Measurements from ENCODE around the gene STARD3. TPM values are rescaled to one million over a fixed set of nuclear protein-coding genes. Genes with fewer than 3 reads are reported as not detected.

STARD3 gene
- total RNA-seq: 10 to 100 TPM; 37.2 to 39.3 TPM

GRCh38 chr17:39636927-39637736 lies at the start of gene STARD3:
TSS of gene STARD3 (plus strand) at chr17:39637144. CDS start at chr17:39653532, 16,388 bp downstream.

GRCh38 chr17:39607851-39608130 lies 29.2 kb upstream of the STARD3 start, which contains the start of gene NEUROD2:
TSS of gene NEUROD2 (minus strand) at chr17:39607920. CDS start at chr17:39606599, 1,321 bp downstream.

DNA sequence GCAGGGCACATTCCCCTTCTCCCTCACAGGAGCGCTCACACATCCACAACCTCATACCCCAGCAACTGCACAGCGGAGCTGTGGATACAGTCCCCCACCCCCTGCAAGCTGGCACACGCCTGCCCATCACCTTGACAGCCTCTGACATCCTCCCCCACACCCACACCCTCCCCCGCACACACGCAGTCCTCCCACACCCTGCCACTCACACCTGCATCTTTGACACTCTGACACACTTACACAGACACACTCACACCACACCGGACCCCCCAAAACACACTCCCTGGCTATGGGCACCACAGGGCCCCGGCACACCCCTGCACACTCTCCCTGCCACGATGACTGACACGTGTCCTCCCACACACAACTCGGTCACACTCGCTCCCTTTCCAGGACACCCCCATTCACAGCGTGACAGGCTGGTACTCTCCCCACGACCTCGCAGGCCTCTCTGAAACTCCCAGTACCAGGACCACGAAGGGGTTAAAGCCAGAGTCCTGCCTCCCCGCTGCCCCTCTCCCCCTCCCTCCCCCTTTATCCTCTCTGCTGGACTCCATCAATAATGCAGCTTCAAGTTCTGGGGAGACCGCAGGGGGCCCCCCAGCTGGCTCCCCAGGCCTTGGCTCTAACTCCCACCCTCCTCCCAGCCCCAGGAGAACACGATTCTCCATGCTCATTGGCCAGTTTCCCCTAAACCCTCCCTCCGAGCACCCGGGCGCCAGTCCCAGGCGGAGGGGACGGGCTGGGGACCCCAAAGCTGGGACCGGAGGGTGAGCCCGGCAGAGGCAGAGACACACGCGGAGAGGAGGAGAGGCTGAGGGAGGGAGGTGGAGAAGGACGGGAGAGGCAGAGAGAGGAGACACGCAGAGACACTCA lies 10.5 kb upstream of the STARD3 start, which contains the start of gene PPP1R1B:
PPP1R1B (plus strand) TSS at position 782 of the 876 bp plus-strand sequence. CDS start 441 bp downstream, outside the sequence.

DNA sequence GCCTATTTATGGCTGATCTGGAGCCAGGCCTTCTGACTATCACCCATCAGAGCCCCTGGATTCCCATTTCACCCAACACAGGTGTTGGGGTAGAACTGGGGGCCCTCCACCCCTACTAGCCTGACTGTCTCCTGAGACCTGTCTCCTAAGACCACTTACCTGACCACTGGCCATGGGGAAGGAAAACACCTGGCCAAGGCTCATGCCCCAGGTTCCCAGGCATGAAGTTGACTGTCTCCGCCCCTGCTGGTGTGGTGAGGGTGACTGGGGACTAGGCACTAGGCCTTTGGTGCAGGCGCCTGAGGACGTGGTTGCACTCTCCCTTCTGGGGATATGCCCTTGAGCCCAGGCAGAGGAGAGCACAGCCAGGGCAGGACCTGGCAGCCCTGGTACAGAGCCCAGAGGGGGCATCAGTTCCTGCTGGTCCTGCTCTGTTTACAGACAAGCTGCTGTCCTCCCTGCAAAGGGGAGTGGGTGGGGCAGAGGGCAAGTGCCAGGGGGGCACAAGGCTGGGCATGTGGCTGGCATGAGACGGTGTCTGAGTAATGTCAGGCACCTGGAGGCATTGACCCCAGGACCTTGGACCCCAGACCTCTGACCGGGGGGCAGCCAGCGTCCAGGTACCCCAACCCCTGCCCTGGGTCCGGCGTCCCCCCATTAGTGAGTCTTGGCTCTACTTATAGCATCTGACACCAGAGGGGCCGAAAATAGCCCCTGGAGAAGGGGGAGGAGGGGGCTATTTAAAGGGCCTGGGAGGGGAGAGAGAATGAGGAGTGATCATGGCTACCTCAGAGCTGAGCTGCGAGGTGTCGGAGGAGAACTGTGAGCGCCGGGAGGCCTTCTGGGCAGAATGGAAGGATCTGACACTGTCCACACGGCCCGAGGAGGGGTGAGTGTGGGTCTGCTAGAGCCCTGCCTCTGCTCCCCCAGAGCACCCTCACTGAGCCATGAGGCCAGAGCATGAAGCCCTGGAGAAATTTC lies 27.9 kb downstream of the STARD3 start, which contains the start of gene TCAP:
TCAP (plus strand) TSS at position 769 of the 981 bp plus-strand sequence; CDS start at position 780, 11 bp downstream.

DNA sequence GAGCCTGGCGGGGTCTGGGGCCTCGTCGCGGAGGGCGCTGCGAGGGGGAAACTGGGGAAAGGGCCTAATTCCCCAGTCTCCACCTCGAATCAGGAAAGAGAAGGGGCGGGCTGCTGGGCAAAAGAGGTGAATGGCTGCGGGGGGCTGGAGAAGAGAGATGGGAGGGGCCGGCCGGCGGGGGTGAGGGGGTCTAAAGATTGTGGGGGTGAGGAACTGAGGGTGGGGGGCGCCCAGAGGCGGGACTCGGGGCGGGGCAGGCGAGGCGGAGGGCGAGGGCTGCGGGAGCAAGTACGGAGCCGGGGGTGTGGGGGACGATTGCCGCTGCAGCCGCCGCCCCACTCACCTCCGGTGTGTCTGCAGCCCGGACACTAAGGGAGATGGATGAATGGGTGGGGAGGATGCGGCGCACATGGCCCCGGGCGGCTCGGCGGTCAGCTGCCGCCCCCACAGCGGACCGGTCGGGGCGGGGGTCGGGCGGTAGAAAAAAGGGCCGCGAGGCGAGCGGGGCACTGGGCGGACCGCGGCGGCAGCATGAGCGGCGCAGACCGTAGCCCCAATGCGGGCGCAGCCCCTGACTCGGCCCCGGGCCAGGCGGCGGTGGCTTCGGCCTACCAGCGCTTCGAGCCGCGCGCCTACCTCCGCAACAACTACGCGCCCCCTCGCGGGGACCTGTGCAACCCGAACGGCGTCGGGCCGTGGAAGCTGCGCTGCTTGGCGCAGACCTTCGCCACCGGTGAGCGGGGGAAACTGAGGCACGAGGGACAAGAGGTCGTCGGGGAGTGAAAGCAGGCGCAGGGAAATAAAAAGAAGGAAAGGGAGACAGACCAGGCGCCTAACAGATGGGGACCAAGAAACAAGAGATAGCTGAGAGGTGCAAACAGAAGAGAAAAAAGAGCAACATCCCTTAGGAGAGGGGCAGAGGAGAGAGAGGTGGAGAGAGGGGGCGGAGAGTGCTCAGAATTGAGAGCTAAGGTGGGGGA lies 31.3 kb downstream of the STARD3 start, which contains the start of gene PNMT:
PNMT (plus strand) TSS at position 509 of the 980 bp plus-strand sequence; CDS start at position 532, 23 bp downstream.

GRCh38 chr17:39687546-39688474 lies 50.9 kb downstream of the STARD3 start, which contains the start of gene PGAP3:
TSS of gene PGAP3 (minus strand) at chr17:39688057. CDS start at chr17:39688014, 43 bp downstream.

GRCh38 chr17:39699818-39700147 lies 62.8 kb downstream of the STARD3 start, which contains the start of gene ERBB2:
TSS of gene ERBB2 (plus strand) at chr17:39700064. CDS start at chr17:39700239, 175 bp downstream.

Other genes with a start within 250 kb of the STARD3 start
- gene FBXL20, start 235.5 kb upstream of the STARD3 start, total RNA-seq: 10 to 100 TPM in 1 of 2 donors, 1 to 10 TPM in 1; 7.0 to 12.0 TPM
- gene MED1, start 185.9 kb upstream of the STARD3 start, total RNA-seq: 10 to 100 TPM; 23.4 to 30.6 TPM
- 10 to 100 TPM; 37.9 to 44.0 TPM for gene CDK12, start 175.7 kb upstream of the STARD3 start, total RNA-seq
- not detected for gene NEUROD2, start 29.2 kb upstream of the STARD3 start, total RNA-seq
- not detected for gene PPP1R1B, start 10.2 kb upstream of the STARD3 start, total RNA-seq
- under 1 TPM; 0.33 to 0.34 TPM for gene TCAP, start 28.2 kb downstream of the STARD3 start, total RNA-seq
- not detected for gene PNMT, start 31.3 kb downstream of the STARD3 start, total RNA-seq
- 1 to 10 TPM; 4.0 to 8.3 TPM for gene PGAP3, start 50.9 kb downstream of the STARD3 start, total RNA-seq
- 10 to 100 TPM; 29.0 to 32.7 TPM for gene ERBB2, start 62.9 kb downstream of the STARD3 start, total RNA-seq
- gene MIEN1, start 93.4 kb downstream of the STARD3 start, total RNA-seq: 10 to 100 TPM; 19.6 to 26.8 TPM
- gene GRB7, start 100.8 kb downstream of the STARD3 start, total RNA-seq: under 1 TPM in 1 of 2 donors, not detected in 1; 0.33 TPM
- gene IKZF3, start 227.2 kb downstream of the STARD3 start, total RNA-seq: not detected
- gene ZPBP2, start 231.1 kb downstream of the STARD3 start, total RNA-seq: not detected